GM12878 (cell line): ENCODE measurements around the gene CHCT1. TPM values are rescaled to one million over a fixed set of nuclear protein-coding genes. Genes with fewer than 3 reads are reported as not detected.
A peak's percentile ranks its signal among the peaks of the same experiment; 100 is the strongest.

ENCODE experiments used
- ATAC-seq: fragments of 200-7000 bp; cut with Tn5 transposase; 3 replicates; pipeline ENCODE4 v1.9.1; 2020; ENCODE audit warnings: mild to moderate bottlenecking, moderate library complexity
- BruUV-seq: library from RNA; stranded (reverse); fragments of 400-500 nt; replicated peaks from 2 replicates; lab custom pipeline; 2021; lab: Mats Ljungman, UMichigan
- CTCF ChIA-PET: fragments of 300-600 bp; sonication (Branson Sonifier 250); formaldehyde crosslinking; extraction: SDS; loops from one replicate; lab custom pipeline; 2021; ENCODE audit warnings: inconsistent platforms; lab: Yijun Ruan, JAX
- POLR2A ChIA-PET: fragments of 350-600 bp; formaldehyde crosslinking; extraction: SDS; loops from one replicate; lab custom pipeline; 2021; ENCODE audit warnings: inconsistent platforms; lab: Charles Lee
- RAD21 ChIA-PET: fragments of 300-600 bp; sonication (Branson Sonifier 250); formaldehyde crosslinking; loops from one replicate; lab custom pipeline; 2023; ENCODE audit warnings: antibody characterized with exemption; ENCODE audit not compliant: unreplicated experiment; lab: Charles Lee
- SMC1A ChIA-PET: fragments of 300-600 bp; sonication (Branson Sonifier 250); formaldehyde crosslinking; loops from one replicate; lab custom pipeline; 2023; ENCODE audit not compliant: unreplicated experiment, uncharacterized antibody; lab: Charles Lee
- DNase-seq: peaks from one replicate; pipeline ENCODE4 v3.0.0-alpha.2; 2011; ENCODE audit warnings: low read depth, low spot score
- FAIRE-seq: peaks from 3 replicates; lab custom pipeline; 2011; peaks lifted over from hg19 to GRCh38; lab: Jason Lieb, UNC
- H2AFZ ChIP-seq: 2 replicates; pipeline ENCODE4 v1.6.0; 2011; ENCODE audit warnings: low read depth, low read length, control low read depth; ENCODE audit not compliant: control insufficient read depth
- H3K27ac ChIP-seq: 2 replicates; pipeline ENCODE4 v1.5.1; 2011; ENCODE audit warnings: control low read depth; ENCODE audit not compliant: control insufficient read depth, insufficient read depth
- H3K27me3 ChIP-seq, 2 experiments: replicated peaks in 1 of 2; 2 replicates each; pipeline versions ENCODE4 v1.6.0 to v1.6.1; 2011; ENCODE audit warnings: low read length in 1 of 2; ENCODE audit not compliant: control insufficient read depth in 2 of 2, insufficient read depth in 2 of 2
- H3K36me3 ChIP-seq, 2 experiments: 2 replicates each; pipeline ENCODE4 v1.5.1; 2011; ENCODE audit warnings: low read length in 1 of 2; ENCODE audit not compliant: control insufficient read depth in 2 of 2, insufficient read depth in 2 of 2
- H3K4me1 ChIP-seq: 2 replicates; pipeline ENCODE4 v1.6.1; 2011; ENCODE audit warnings: mild to moderate bottlenecking, low read length, moderate library complexity, mixed read lengths; ENCODE audit not compliant: control insufficient read depth, insufficient read depth
- H3K4me2 ChIP-seq: 2 replicates; pipeline ENCODE4 v1.6.0; 2011; ENCODE audit warnings: control low read depth; ENCODE audit not compliant: control insufficient read depth, insufficient read depth
- H3K4me3 ChIP-seq: fragments of 200-600 bp; sonication (generic); 2 replicates; pipeline ENCODE4 v1.5.1; 2016
- H3K79me2 ChIP-seq: 2 replicates; pipeline ENCODE4 v1.6.0; 2011; ENCODE audit warnings: low read length; ENCODE audit not compliant: control insufficient read depth, insufficient read depth
- H3K9ac ChIP-seq: 2 replicates; pipeline ENCODE4 v1.8.0; 2011; ENCODE audit warnings: low read length, control low read depth, mixed read lengths; ENCODE audit not compliant: control insufficient read depth, insufficient read depth
- H3K9me3 ChIP-seq: replicated peaks from 3 replicates; pipeline ENCODE4 v1.5.1; 2011; ENCODE audit warnings: mild to moderate bottlenecking, low read length; ENCODE audit not compliant: control insufficient read depth, insufficient read depth
- H4K20me1 ChIP-seq: 2 replicates; pipeline ENCODE4 v1.6.0; 2011; ENCODE audit not compliant: control insufficient read depth, insufficient read depth
- EZH2 ChIP-seq: IDR thresholded peaks from 2 replicates; pipeline ENCODE4 v1.6.1; 2012; ENCODE audit warnings: low read depth, mild to moderate bottlenecking, control low read depth, inconsistent platforms, low read length, borderline replicate concordance; ENCODE audit not compliant: control insufficient read depth
- NFXL1 ChIP-seq: fragments of 450-650 bp; IDR thresholded peaks from 2 replicates; pipeline ENCODE4 v1.6.1; 2017; ENCODE audit warnings: antibody characterized with exemption, mild to moderate bottlenecking, borderline replicate concordance
- NR2C1 ChIP-seq: fragments of 450-650 bp; IDR thresholded peaks from 2 replicates; pipeline ENCODE4 v1.6.1; 2017; ENCODE audit warnings: antibody characterized with exemption, mild to moderate bottlenecking, moderate library complexity
- SIN3A ChIP-seq: IDR thresholded peaks from 2 replicates; pipeline ENCODE4 v1.6.1; 2012; ENCODE audit warnings: low read depth, low read length, improper control_type of control experiment
- ZNF622 ChIP-seq: fragments of 450-650 bp; IDR thresholded peaks from 2 replicates; pipeline ENCODE4 v1.6.1; 2017; ENCODE audit warnings: mild to moderate bottlenecking, inconsistent platforms
- WGBS: methylation state at CpG from one replicate; pipeline ENCODE4 v1.1.6; 2016; ENCODE audit warnings: low lambda C conversion rate; ENCODE audit not compliant: insufficient replicate concordance, insufficient coverage; ENCODE audit errors: missing lambda C conversion rate; 5-methylcytosine and 5-hydroxymethylcytosine counted together
- in situ Hi-C: fragments of 300-500 bp; cut with MboI; formaldehyde crosslinking; loops from 9 replicates; pipeline ENCODE4 v1.14.3; 2018; ENCODE audit warnings: mixed read lengths
- intact Hi-C: fragments of 100-400 bp; cut with micrococcal nuclease; formaldehyde crosslinking; loops from one replicate; pipeline ENCODE4 v1.14.2; 2022; ENCODE audit not compliant: unreplicated experiment
- polyA plus RNA-seq, 11 experiments: library from polyadenylated mRNA; depleted of rRNA in 4 of 11; unstranded in 6 of 11; stranded (reverse) in 5 of 11; fragments of >200 nt; fragmentation: Nextera tagmentation in 4 of 11; fragmentation: Illumina TruSeq in 1 of 11; extraction: Ambion mirVana in 4 of 11; extraction: Trizol in 1 of 11; gene quantifications; 1 replicate in 1 of 11; 2 replicates in 10 of 11; pipeline versions ENCODE4 v1.2.1 to v1.2.3, GENCODE V29; 2011 to 2016; ENCODE audit warnings: inconsistent platforms in 2 of 11, missing spikeins in 2 of 11, low read depth in 1 of 11
- total RNA-seq, 4 experiments: library from RNA; depleted of rRNA in 3 of 4; stranded (reverse); fragments of >200 nt in 3 of 4; fragmentation: Illumina TruSeq in 1 of 4; extraction: Trizol in 1 of 4; gene quantifications; 2 replicates each; pipeline versions ENCODE4 v1.2.1 to v1.2.3, GENCODE V29; 2013 to 2021
- TF ChIP-seq, protein P1 (sequence below): IDR thresholded peaks from 2 replicates; pipeline ENCODE4 v1.6.1; 2012; ENCODE audit warnings: low read length, inconsistent platforms
- TF ChIP-seq, protein P2 (sequence below): fragments of 450-650 bp; IDR thresholded peaks from 2 replicates; pipeline ENCODE4 v1.6.1; 2016; ENCODE audit warnings: mild to moderate bottlenecking, moderate library complexity, borderline replicate concordance
- TF ChIP-seq, protein P3 (sequence below): fragments of 450-650 bp; IDR thresholded peaks from 2 replicates; pipeline ENCODE4 v1.6.1; 2017; ENCODE audit warnings: mild to moderate bottlenecking, low read depth, inconsistent platforms; ENCODE audit not compliant: poor library complexity, severe bottlenecking

CHCT1 gene
- total and polyA plus RNA-seq, 10 of the 15 experiments (the other 5 are each of a cell fraction or from before 2014, with no cell fraction given) = 0.23 to 0.35 TPM; not detected in 8

DNA sequence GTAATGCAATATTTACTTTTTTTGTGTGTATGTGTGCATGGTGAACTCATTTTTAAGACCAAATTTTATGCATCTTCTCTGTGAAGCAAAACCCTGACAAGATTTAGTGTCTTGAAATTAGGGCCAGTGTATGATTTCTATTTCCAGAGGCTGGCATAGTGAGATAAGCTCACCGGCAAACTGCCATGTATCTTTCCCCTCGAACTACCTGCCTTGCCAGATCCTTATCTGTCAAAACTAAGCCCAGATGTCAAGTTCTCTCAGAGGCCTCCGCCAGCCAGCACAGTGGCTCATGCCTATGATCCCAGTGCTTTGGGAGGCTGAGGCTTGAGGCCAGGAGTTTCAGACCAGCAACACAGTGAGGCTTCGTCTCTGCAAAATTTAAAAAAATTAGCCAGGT, 40.3 kb upstream of the CHCT1 start:
- DNase-seq = no peak
- ChIA-PET SMC1A (interaction anchor here (1.2 to 2.5 kb wide), 3 partner anchors 9 to 68 kb away, joined by 4 to 8 read pairs (median 4); no protein-coding TSS in a partner anchor), CTCF (no interaction called here), RAD21 (no interaction called here), POLR2A (no interaction called here)
- Histone ChIP-seq H3K36me3 (peaks cover 0 to 4% of the 10 kb centered on the region in 2 experiments; a peak in 2 of 4 replicates), H3K4me1 (peaks cover 3% of the 10 kb centered on the region; the same call in 1 of the 2 replicates), H3K9me3 (no peaks in the 10 kb centered on the region), H3K27me3 (no peaks in the 10 kb centered on the region), H3K27ac (no peak overlapping the region), H4K20me1 (no peaks in the 10 kb centered on the region), H3K79me2 (peaks cover 30% of the 10 kb centered on the region), H2AFZ (no peak overlapping the region), H3K4me2 (no peak overlapping the region), H3K4me3 (no peak overlapping the region), H3K9ac (no peak overlapping the region)
- in situ Hi-C loops = no loop called here
- no peak for TF ChIP-seq ZNF622
- TF ChIP-seq, protein P1, sequence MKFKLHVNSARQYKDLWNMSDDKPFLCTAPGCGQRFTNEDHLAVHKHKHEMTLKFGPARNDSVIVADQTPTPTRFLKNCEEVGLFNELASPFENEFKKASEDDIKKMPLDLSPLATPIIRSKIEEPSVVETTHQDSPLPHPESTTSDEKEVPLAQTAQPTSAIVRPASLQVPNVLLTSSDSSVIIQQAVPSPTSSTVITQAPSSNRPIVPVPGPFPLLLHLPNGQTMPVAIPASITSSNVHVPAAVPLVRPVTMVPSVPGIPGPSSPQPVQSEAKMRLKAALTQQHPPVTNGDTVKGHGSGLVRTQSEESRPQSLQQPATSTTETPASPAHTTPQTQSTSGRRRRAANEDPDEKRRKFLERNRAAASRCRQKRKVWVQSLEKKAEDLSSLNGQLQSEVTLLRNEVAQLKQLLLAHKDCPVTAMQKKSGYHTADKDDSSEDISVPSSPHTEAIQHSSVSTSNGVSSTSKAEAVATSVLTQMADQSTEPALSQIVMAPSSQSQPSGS = no peak
- TF ChIP-seq NFXL1 = peak; percentile 29; the same call in 1 of the 2 replicates
- no peak for FAIRE-seq
- BruUV-seq = no TSS peak
- no peak for ATAC-seq
- intact Hi-C loops = no loop called here
- 100% methylated on average over 4 of the region's 4 CpGs for WGBS

DNA sequence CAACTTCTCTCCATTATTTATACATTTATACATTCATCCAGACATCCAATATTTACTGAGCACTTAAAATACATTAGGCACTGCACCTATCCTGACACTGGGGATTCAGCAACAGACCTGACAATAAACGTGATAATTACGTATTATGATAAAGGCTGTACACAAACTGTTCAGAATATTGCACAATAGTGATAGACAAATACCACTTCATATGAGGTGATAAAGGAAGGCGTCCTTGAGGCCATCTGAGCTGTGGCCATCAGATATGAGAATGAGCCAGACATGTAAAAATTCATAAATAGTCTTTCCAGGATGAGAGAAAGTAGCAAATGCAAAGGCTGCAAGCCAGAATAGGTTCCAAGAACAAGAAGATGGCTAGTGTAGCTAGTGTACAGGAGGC, 38.9 kb upstream of the CHCT1 start:
- ATAC-seq (no peak), FAIRE-seq (no peak), DNase-seq (no peak)
- WGBS = 95% methylated on average over 3 of the region's 3 CpGs
- ChIA-PET POLR2A (interaction anchor here (0.6 to 1.0 kb wide), 6 partner anchors 8 to 477 kb away, joined by 3 to 6 read pairs (median 3); partner anchors contain the start of gene USP32), SMC1A (interaction anchor here (0.6 to 2.5 kb wide), 5 partner anchors 14 to 142 kb away, joined by 3 to 8 read pairs (median 4); no protein-coding TSS in a partner anchor), CTCF (interaction anchor here (0.6 to 1.5 kb wide), 4 partner anchors 14 to 971 kb away, joined by 3 to 4 read pairs (median 4); no protein-coding TSS in a partner anchor), RAD21 (interaction anchor here (1.1 to 1.3 kb wide), 2 partner anchors 10 to 152 kb away, joined by 4 read pairs; no protein-coding TSS in a partner anchor)
- TF ChIP-seq, protein P2, sequence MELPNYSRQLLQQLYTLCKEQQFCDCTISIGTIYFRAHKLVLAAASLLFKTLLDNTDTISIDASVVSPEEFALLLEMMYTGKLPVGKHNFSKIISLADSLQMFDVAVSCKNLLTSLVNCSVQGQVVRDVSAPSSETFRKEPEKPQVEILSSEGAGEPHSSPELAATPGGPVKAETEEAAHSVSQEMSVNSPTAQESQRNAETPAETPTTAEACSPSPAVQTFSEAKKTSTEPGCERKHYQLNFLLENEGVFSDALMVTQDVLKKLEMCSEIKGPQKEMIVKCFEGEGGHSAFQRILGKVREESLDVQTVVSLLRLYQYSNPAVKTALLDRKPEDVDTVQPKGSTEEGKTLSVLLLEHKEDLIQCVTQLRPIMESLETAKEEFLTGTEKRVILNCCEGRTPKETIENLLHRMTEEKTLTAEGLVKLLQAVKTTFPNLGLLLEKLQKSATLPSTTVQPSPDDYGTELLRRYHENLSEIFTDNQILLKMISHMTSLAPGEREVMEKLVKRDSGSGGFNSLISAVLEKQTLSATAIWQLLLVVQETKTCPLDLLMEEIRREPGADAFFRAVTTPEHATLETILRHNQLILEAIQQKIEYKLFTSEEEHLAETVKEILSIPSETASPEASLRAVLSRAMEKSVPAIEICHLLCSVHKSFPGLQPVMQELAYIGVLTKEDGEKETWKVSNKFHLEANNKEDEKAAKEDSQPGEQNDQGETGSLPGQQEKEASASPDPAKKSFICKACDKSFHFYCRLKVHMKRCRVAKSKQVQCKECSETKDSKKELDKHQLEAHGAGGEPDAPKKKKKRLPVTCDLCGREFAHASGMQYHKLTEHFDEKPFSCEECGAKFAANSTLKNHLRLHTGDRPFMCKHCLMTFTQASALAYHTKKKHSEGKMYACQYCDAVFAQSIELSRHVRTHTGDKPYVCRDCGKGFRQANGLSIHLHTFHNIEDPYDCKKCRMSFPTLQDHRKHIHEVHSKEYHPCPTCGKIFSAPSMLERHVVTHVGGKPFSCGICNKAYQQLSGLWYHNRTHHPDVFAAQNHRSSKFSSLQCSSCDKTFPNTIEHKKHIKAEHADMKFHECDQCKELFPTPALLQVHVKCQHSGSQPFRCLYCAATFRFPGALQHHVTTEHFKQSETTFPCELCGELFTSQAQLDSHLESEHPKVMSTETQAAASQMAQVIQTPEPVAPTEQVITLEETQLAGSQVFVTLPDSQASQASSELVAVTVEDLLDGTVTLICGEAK = no peak
- no peak for TF ChIP-seq NR2C1
- TF ChIP-seq, protein P3, sequence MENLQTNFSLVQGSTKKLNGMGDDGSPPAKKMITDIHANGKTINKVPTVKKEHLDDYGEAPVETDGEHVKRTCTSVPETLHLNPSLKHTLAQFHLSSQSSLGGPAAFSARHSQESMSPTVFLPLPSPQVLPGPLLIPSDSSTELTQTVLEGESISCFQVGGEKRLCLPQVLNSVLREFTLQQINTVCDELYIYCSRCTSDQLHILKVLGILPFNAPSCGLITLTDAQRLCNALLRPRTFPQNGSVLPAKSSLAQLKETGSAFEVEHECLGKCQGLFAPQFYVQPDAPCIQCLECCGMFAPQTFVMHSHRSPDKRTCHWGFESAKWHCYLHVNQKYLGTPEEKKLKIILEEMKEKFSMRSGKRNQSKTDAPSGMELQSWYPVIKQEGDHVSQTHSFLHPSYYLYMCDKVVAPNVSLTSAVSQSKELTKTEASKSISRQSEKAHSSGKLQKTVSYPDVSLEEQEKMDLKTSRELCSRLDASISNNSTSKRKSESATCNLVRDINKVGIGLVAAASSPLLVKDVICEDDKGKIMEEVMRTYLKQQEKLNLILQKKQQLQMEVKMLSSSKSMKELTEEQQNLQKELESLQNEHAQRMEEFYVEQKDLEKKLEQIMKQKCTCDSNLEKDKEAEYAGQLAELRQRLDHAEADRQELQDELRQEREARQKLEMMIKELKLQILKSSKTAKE = no peak
- no peak for TF ChIP-seq SIN3A
- no peak for TF ChIP-seq EZH2
- no TSS peak for BruUV-seq
- intact Hi-C loops = no loop called here
- Histone ChIP-seq H3K9ac (no peak overlapping the region), H3K9me3 (no peaks in the 10 kb centered on the region), H3K27me3 (no peaks in the 10 kb centered on the region), H3K4me2 (no peak overlapping the region), H3K27ac (no peak overlapping the region), H2AFZ (no peak overlapping the region), H3K79me2 (peaks cover 44% of the 10 kb centered on the region), H3K4me3 (no peak overlapping the region), H3K36me3 (peaks cover 0 to 4% of the 10 kb centered on the region in 2 experiments; a peak in 2 of 4 replicates), H3K4me1 (peaks cover 3% of the 10 kb centered on the region; the same call in 1 of the 2 replicates), H4K20me1 (no peaks in the 10 kb centered on the region)
- in situ Hi-C loops = no loop called here
